ENCODE results near the gene FOXJ3.
A peak's percentile ranks its signal among the peaks of the same experiment; 100 is the strongest.

The FOXJ3 gene

GRCh38 chr1:42302034-42302433 lies 33.0 kb downstream of the FOXJ3 start:
- no peak for DNase-seq

- no peak for DNase-seq
Observed at GRCh38 chr1:42298520-42298919, 36.5 kb downstream of the FOXJ3 start.

- DNase-seq: no peak
Observed at GRCh38 chr1:42295816-42296215, 39.2 kb downstream of the FOXJ3 start.

GRCh38 chr1:42290130-42290529 lies 44.9 kb downstream of the FOXJ3 start:
- DNase-seq: no peak

- DNase-seq: no peak
Observed at GRCh38 chr1:42288311-42288985, 46.6 kb downstream of the FOXJ3 start.

- DNase-seq: peak; percentile 54
Observed at GRCh38 chr1:42282867-42283583, 52.0 kb downstream of the FOXJ3 start.

- no peak for DNase-seq
Observed at GRCh38 chr1:42282024-42282579, 52.9 kb downstream of the FOXJ3 start.

GRCh38 chr1:42280821-42281220 lies 54.2 kb downstream of the FOXJ3 start:
- DNase-seq: no peak

- DNase-seq: no peak
Observed at GRCh38 chr1:42279055-42279454, 56.0 kb downstream of the FOXJ3 start.

- DNase-seq: no peak
Observed at GRCh38 chr1:42272920-42273319, 62.1 kb downstream of the FOXJ3 start.

GRCh38 chr1:42267904-42268303 lies 67.1 kb downstream of the FOXJ3 start:
- no peak for DNase-seq

GRCh38 chr1:42266253-42267135 lies 68.5 kb downstream of the FOXJ3 start:
- DNase-seq: no peak

GRCh38 chr1:42264511-42265190 lies 70.4 kb downstream of the FOXJ3 start:
- DNase-seq: no peak

GRCh38 chr1:42263019-42263418 lies 72.0 kb downstream of the FOXJ3 start:
- no peak for DNase-seq

- DNase-seq: no peak
Observed at GRCh38 chr1:42260376-42261070, 74.5 kb downstream of the FOXJ3 start.

GRCh38 chr1:42259739-42260064 lies 75.3 kb downstream of the FOXJ3 start:
- DNase-seq: no peak

- DNase-seq: no peak
Observed at GRCh38 chr1:42259059-42259738, 75.8 kb downstream of the FOXJ3 start.

- DNase-seq: no peak
Observed at GRCh38 chr1:42258218-42258617, 76.8 kb downstream of the FOXJ3 start.

GRCh38 chr1:42251042-42251441 lies 84.0 kb downstream of the FOXJ3 start:
- no peak for DNase-seq

GRCh38 chr1:42250164-42250563 lies 84.9 kb downstream of the FOXJ3 start:
- no peak for DNase-seq

- no peak for DNase-seq
Observed at GRCh38 chr1:42240966-42241755, 93.9 kb downstream of the FOXJ3 start.
